GM20000 (cell line): ENCODE results near the gene TEX10.
"Not testable (repeated sequence)": the region's sequence is repeated elsewhere in the genome, so short reads cannot be mapped to it uniquely, and the experiment has no call there.

ENCODE experiments used
- DNase-seq: peaks from one replicate; pipeline ENCODE4 v3.0.0; 2012; ENCODE audit warnings: low spot score
- CTCF ChIP-seq: IDR thresholded peaks from 2 replicates; pipeline ENCODE4 v1.5.1; 2012; ENCODE audit warnings: mild to moderate bottlenecking, control low read depth; ENCODE audit errors: extremely low read depth, missing control alignments

TEX10 gene

DNA sequence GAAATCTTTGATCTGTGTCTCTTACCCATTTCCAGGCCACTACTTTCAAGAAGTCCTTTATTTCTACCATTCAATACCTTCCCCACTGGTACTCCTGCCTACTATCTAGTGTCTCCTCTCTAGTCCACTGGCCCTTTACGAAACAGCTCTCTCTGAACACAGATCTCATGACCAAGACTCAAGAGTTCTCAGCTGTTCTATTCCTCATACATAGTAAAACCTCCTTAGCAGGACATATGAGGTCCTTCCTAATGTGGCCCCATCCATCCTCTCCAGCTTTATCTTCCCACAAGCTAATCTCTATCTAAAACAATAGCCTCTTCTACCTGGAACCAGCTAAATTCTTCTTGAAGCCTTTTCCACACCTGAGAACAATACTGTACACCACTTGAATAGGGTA lies 2.6 kb downstream of the TEX10 start:
- DNase-seq, result no peak
- no peak for TF ChIP-seq CTCF

DNA sequence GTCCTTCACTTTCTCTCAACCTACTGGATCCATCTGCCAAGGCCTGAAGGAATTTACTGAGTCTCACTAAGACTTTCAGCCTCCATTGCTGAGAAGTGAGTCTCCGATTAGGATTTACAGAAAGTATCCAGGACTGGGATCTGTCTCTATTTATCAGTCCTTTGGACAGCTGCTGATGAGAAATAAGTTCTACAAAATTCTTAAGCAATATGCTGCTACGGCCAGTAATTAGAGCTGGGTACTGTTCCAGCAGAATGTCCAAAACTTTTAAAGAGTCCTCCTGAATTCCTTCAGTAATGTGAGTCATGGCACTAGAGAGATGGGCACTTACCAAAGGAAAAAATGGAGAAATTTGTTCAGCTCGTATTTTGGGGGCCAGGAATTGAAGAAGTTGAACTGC lies 5.9 kb downstream of the TEX10 start:
- no peak for DNase-seq
- TF ChIP-seq CTCF, result no peak

DNA sequence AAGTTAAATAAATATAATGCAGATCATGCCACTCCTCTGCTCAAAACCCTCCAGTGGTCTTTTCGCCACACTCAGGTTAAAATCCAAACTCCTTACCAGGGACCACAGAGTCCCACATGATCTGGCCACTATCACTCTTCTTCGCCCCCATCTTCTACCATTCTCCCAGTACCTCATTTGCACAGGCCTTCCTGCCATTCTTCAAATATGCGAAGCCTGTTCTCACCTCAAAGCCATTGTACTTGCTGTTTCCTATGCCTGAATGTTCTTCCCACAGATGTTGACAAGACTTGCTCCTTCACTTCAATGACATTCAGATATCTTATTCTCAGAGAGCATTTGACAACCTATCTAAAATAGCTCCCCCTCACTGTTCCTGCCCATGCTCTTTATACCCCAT lies 10.9 kb downstream of the TEX10 start:
- no peak for TF ChIP-seq CTCF
- DNase-seq, result no peak

GRCh38 chr9:100340224-100340623 lies 12.5 kb downstream of the TEX10 start:
- DNase-seq, result no peak
- no peak for TF ChIP-seq CTCF

DNA sequence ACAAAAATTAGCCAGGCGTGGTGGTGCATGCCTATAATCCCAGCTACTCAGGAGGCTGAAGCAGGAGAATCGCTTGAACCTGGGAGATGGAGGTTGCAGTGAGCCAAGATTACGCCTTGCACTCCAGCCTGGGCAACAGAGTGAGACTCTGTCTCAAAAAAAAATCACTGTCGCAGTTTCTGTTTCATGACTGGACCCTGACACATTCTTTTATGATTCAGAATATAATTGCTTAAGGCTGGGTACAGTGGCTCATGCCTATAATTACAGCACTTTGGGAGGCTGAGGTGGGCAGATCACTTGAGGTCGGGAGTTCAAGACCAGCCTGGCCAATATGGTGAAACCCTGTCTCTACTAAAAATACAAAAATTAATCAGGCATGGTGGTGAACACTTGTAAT lies 14.0 kb downstream of the TEX10 start:
- not testable (repeated sequence) for DNase-seq

GRCh38 chr9:100324594-100325200 lies 28.0 kb downstream of the TEX10 start:
- DNase-seq, result peak; percentile 8
- no peak for TF ChIP-seq CTCF

DNA sequence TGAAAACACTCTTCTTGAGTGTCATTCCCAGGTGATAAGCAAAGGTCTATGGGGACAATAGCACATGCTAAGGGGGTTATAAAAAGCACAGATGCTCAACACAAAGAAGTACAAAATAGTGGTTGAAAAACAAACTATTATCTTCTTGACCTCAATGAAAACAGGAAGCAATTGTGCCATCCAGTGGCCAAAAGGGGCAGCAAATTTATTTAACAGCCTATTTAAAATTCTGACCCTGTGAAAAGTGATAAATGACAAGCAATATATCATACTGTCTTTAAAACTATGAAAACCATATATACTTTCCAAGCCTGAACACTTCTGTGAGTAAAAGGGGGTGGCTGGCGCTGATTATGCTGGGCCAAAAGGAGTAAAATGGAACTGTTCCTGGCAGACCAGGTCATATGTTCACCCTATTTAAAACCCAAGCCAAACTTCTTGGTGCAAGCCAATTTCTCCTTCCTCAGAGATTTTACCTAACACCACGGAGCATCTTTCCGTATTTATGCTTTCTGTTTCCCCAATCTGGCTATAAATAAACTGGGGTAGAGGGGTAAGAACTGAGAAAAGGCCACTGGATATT lies 29.7 kb downstream of the TEX10 start:
- peak; percentile 22 for DNase-seq
- TF ChIP-seq CTCF, result peak; percentile 42

GRCh38 chr9:100317706-100318105 lies 35.0 kb downstream of the TEX10 start:
- TF ChIP-seq CTCF, result no peak
- no peak for DNase-seq
